Natural killer cell (primary cell): ENCODE data around the gene RGS16. TPM values are rescaled to one million over a fixed set of nuclear protein-coding genes. Genes with fewer than 3 reads are reported as not detected.

Experiments used
- ATAC-seq, 3 donors: fragments of 150-1000 bp in 2 of 3; fragments of 200-7000 bp in 1 of 3; cut with Tn5 transposase; 1 replicate in 1 of 3; 2 replicates in 2 of 3; pipeline ENCODE4 v1.10.0; 2021; ENCODE audit warnings: mild to moderate bottlenecking in 2 of 3, moderate library complexity in 2 of 3
- DNase-seq, 2 donors: peaks; one replicate each; pipeline versions ENCODE4 v3.0.0 to v3.0.0-alpha.2; 2013 to 2021; ENCODE audit warnings: mixed read lengths in 1 of 2
- H3K27ac ChIP-seq: one replicate; pipeline ENCODE4 v1.5.1; 2013; ENCODE audit warnings: mild to moderate bottlenecking, low read length
- H3K27me3 ChIP-seq: one replicate; pipeline ENCODE4 v1.6.1; 2013; ENCODE audit warnings: low read length; ENCODE audit not compliant: control insufficient read depth, insufficient read depth
- H3K36me3 ChIP-seq: one replicate; pipeline ENCODE4 v1.6.1; 2013; ENCODE audit warnings: low read length; ENCODE audit not compliant: control insufficient read depth, insufficient read depth
- H3K4me1 ChIP-seq: one replicate; pipeline ENCODE4 v1.6.1; 2013; ENCODE audit warnings: low read length; ENCODE audit not compliant: control insufficient read depth, insufficient read depth
- H3K4me3 ChIP-seq: one replicate; pipeline ENCODE4 v1.5.1; 2013; ENCODE audit warnings: low read length
- H3K9me3 ChIP-seq: one replicate; pipeline ENCODE4 v1.6.1; 2013; ENCODE audit warnings: low read length; ENCODE audit not compliant: control insufficient read depth, insufficient read depth
- H3K27ac Mint-ChIP-seq, 2 donors: one replicate each; pipeline ENCODE4 v1.8.0; 2022; ENCODE audit warnings: mild to moderate bottlenecking in 2 of 2, mixed read lengths in 2 of 2, moderate library complexity in 1 of 2
- H3K27me3 Mint-ChIP-seq, 2 donors: one replicate each; pipeline ENCODE4 v1.8.0; 2022; ENCODE audit warnings: low read depth in 2 of 2, mixed read lengths in 2 of 2
- H3K36me3 Mint-ChIP-seq: one replicate; pipeline ENCODE4 v1.8.0; 2022; ENCODE audit warnings: mixed read lengths
- H3K4me1 Mint-ChIP-seq, 2 donors: one replicate each; pipeline ENCODE4 v1.8.0; 2022; ENCODE audit warnings: mixed read lengths in 2 of 2
- H3K4me3 Mint-ChIP-seq: one replicate; pipeline ENCODE4 v1.8.0; 2022; ENCODE audit warnings: mild to moderate bottlenecking, moderate library complexity, mixed read lengths
- H3K9me3 Mint-ChIP-seq, 2 donors: one replicate each; pipeline ENCODE4 v1.8.0; 2022; ENCODE audit warnings: mixed read lengths in 2 of 2
- CTCF ChIP-seq: fragments of 200-600 bp; IDR thresholded peaks from one replicate; pipeline ENCODE4 v1.8.0; 2022; ENCODE audit warnings: antibody characterized with exemption
- WGBS: methylation state at CpG from one replicate; pipeline ENCODE4 v1.1.7; 2013; ENCODE audit warnings: missing lambda C conversion rate; ENCODE audit not compliant: insufficient coverage; 5-methylcytosine and 5-hydroxymethylcytosine counted together
- intact Hi-C: fragments of 100-400 bp; cut with micrococcal nuclease; formaldehyde crosslinking; loops from one replicate; pipeline ENCODE4 v1.14.2; 2022
- total RNA-seq, 4 donors: library from RNA; stranded (reverse); fragments of 120-200 nt in 1 of 4; gene quantifications; one replicate each; pipeline versions ENCODE4 v1.2.3 to v1.2.4, GENCODE V29; 2013 to 2022

RGS16 gene
- total RNA-seq, 3 donors from 2014 or later (not counting 1 experiment from before 2014, with no cell fraction given) = 1.3 to 9.6 (median 4.2) TPM

- Histone ChIP-seq H3K4me1 (peaks cover 32% of the 10 kb centered on the region), H3K9me3 (peaks cover 4% of the 10 kb centered on the region), H3K27me3 (peaks cover 55% of the 10 kb centered on the region), H3K36me3 (no peaks in the 10 kb centered on the region), H3K27ac (no peak overlapping the region), H3K4me3 (no peak overlapping the region)
- no peak for TF ChIP-seq CTCF
- peak; percentile 76 to 88 (median 87) for ATAC-seq
- intact Hi-C loops = loop anchor here (1.0 to 5.0 kb wide), 4 partner anchors 12 to 1529 kb away; partner anchors contain the start of genes DHX9, IER5 and RGS16
- Mint-ChIP-seq H3K9me3 (peaks cover 2 to 3% of the 10 kb centered on the region in 2 donors), H3K4me3 (peak overlapping the region; percentile 89), H3K36me3 (peaks cover 10% of the 10 kb centered on the region), H3K4me1 (peaks cover 35 to 39% of the 10 kb centered on the region in 2 donors), H3K27ac (peak overlapping the region; percentile 85 to 94), H3K27me3 (peaks cover 78 to 84% of the 10 kb centered on the region in 2 donors)
- 7% methylated on average over 14 of the region's 17 CpGs for WGBS
- peak; percentile 86 to 96 for DNase-seq
These were observed 12.2 kb upstream of the RGS16 start for GRCh38 chr1:182616130-182617013.

- ATAC-seq = peak; percentile 27 to 33 (median 30)
- peaks cover 3% of the 10 kb centered on the region for H3K36me3 Mint-ChIP-seq
- H3K27me3 Mint-ChIP-seq = peaks cover 78 to 85% of the 10 kb centered on the region in 2 donors
These were observed 11.4 kb upstream of the RGS16 start for GRCh38 chr1:182615468-182616129.

GRCh38 chr1:182614796-182615454 is 10.7 kb upstream of the RGS16 start:
- H3K4me3 Mint-ChIP-seq = peak overlapping the region; percentile 89
- Histone ChIP-seq H3K4me1 (peaks cover 32% of the 10 kb centered on the region), H3K27me3 (peaks cover 54% of the 10 kb centered on the region), H3K27ac (no peak overlapping the region), H3K9me3 (no peaks in the 10 kb centered on the region), H3K36me3 (no peaks in the 10 kb centered on the region), H3K4me3 (peak overlapping the region; percentile 36)
- peaks cover 75 to 88% of the 10 kb centered on the region in 2 donors for H3K27me3 Mint-ChIP-seq
- no peaks in the 10 kb centered on the region for H3K36me3 Mint-ChIP-seq
- H3K9me3 Mint-ChIP-seq = no peaks in the 10 kb centered on the region
- no peak for TF ChIP-seq CTCF
- H3K4me1 Mint-ChIP-seq = peaks cover 35 to 39% of the 10 kb centered on the region in 2 donors
- DNase-seq = peak; percentile 53 to 72
- peak overlapping the region; percentile 85 to 94 for H3K27ac Mint-ChIP-seq
- intact Hi-C loops = loop anchor here (5.0 kb wide), 2 partner anchors 222 to 1528 kb away; partner anchors contain the start of genes DHX9 and IER5
- ATAC-seq = peak; percentile 45 to 61 (median 48)
- WGBS = under 1% methylated on average over 56 of the region's 56 CpGs

More at GRCh38 chr1:182615468-182616129, 11.4 kb upstream of the RGS16 start:
- peaks cover 55% of the 10 kb centered on the region for H3K27me3 ChIP-seq
- H3K27ac ChIP-seq = no peak overlapping the region
- Mint-ChIP-seq H3K9me3 (peaks cover under 1 to 1% of the 10 kb centered on the region in 2 donors), H3K4me1 (peaks cover 35 to 39% of the 10 kb centered on the region in 2 donors), H3K4me3 (peak overlapping the region; percentile 89), H3K27ac (peak overlapping the region; percentile 85 to 94)
- H3K36me3 ChIP-seq = no peaks in the 10 kb centered on the region
- peaks cover under 1% of the 10 kb centered on the region for H3K9me3 ChIP-seq
- H3K4me1 ChIP-seq = peaks cover 32% of the 10 kb centered on the region
- WGBS = under 1% methylated on average over 10 of the region's 11 CpGs
- H3K4me3 ChIP-seq = peak overlapping the region; percentile 36
- no peak for TF ChIP-seq CTCF
- intact Hi-C loops = loop anchor here (1.0 to 5.0 kb wide), 4 partner anchors 11 to 1528 kb away; partner anchors contain the start of genes DHX9, IER5 and RGS16
- DNase-seq = peak in 1 of 2 donors; percentile 75
